Thyroid gland (tissue), 4 donors: Measurements from ENCODE around the gene PRPF19.

Experiments used
- POLR2A ChIP-seq, 2 donors: fragments of 450-650 bp; IDR thresholded peaks; one replicate each; pipeline ENCODE4 v1.6.1; 2017; ENCODE audit warnings: antibody characterized with exemption in 2 of 2, mild to moderate bottlenecking in 2 of 2, moderate library complexity in 1 of 2
- TF ChIP-seq, protein P1 (sequence below), 6 experiments: fragments of 200-600 bp in 3 of 6; fragments of 450-650 bp in 3 of 6; sonication (generic) in 3 of 6; IDR thresholded peaks; one replicate each; pipeline ENCODE4 v1.5.1; 2016 to 2019; ENCODE audit warnings: antibody characterized with exemption in 6 of 6, mild to moderate bottlenecking in 2 of 6, inconsistent platforms in 1 of 6, moderate library complexity in 1 of 6

DNA sequence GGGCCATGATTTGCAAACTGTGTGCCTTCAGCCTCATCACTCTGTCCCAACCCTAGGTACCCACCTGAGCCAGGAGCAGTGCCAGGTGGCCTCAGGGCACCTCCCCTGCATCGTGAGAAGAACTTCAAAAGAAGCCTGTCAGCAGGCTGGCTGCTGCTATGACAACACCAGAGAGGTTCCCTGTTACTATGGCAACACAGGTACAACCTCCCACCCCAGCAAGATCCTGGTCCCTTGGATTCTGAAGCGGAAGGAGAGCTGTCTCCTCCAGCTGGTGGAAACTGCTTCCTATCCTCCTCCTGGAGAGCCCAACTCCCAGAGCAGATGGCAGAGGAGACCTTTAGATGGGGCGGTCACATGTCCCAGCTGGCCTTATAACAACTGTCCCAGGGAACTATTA is 36.1 kb downstream of the PRPF19 start:
- TF ChIP-seq, protein P1, sequence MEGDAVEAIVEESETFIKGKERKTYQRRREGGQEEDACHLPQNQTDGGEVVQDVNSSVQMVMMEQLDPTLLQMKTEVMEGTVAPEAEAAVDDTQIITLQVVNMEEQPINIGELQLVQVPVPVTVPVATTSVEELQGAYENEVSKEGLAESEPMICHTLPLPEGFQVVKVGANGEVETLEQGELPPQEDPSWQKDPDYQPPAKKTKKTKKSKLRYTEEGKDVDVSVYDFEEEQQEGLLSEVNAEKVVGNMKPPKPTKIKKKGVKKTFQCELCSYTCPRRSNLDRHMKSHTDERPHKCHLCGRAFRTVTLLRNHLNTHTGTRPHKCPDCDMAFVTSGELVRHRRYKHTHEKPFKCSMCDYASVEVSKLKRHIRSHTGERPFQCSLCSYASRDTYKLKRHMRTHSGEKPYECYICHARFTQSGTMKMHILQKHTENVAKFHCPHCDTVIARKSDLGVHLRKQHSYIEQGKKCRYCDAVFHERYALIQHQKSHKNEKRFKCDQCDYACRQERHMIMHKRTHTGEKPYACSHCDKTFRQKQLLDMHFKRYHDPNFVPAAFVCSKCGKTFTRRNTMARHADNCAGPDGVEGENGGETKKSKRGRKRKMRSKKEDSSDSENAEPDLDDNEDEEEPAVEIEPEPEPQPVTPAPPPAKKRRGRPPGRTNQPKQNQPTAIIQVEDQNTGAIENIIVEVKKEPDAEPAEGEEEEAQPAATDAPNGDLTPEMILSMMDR (IDR thresholded peaks at IDR 0.05): no peak
- TF ChIP-seq POLR2A (IDR thresholded peaks at IDR 0.05): no peak
